Prostate gland (tissue), 2 donors: ENCODE measurements around the gene SRD5A1. TPM values are rescaled to one million over a fixed set of nuclear protein-coding genes. Genes with fewer than 3 reads are reported as not detected.

ENCODE experiments used
- DNase-seq: peaks from one replicate; pipeline ENCODE4 v3.0.0-alpha.2; 2019; ENCODE audit warnings: low spot score
- H3K27ac ChIP-seq, 2 donors: fragments of 200-600 bp; sonication (generic); 2 replicates each; pipeline ENCODE4 v1.5.1; 2017 to 2019
- H3K27me3 ChIP-seq: fragments of 200-600 bp; sonication (generic); replicated peaks from 2 replicates; pipeline ENCODE4 v1.5.1; 2019; ENCODE audit not compliant: insufficient read depth
- H3K36me3 ChIP-seq, 2 donors: fragments of 200-600 bp; sonication (generic); 1 replicate in 1 of 2; 2 replicates in 1 of 2; pipeline versions ENCODE4 v1.5.1 to v1.8.1; 2017 to 2019
- H3K4me1 ChIP-seq: fragments of 200-600 bp; sonication (generic); replicated peaks from 2 replicates; pipeline ENCODE4 v1.5.1; 2019
- H3K4me3 ChIP-seq, 2 donors: fragments of 200-600 bp; sonication (generic); 2 replicates each; pipeline ENCODE4 v1.5.1; 2017 to 2019
- H3K9me3 ChIP-seq: fragments of 200-600 bp; sonication (generic); 2 replicates; pipeline ENCODE4 v1.5.1; 2017
- CTCF ChIP-seq, 4 experiments: fragments of 200-600 bp in 2 of 4; fragments of 450-650 bp in 2 of 4; sonication (generic) in 2 of 4; IDR thresholded peaks; 1 replicate in 3 of 4; 2 replicates in 1 of 4; pipeline ENCODE4 v1.5.1; 2016 to 2019; ENCODE audit warnings: antibody characterized with exemption in 4 of 4, mild to moderate bottlenecking in 2 of 4, moderate library complexity in 2 of 4
- POLR2A ChIP-seq: fragments of 450-650 bp; IDR thresholded peaks from one replicate; pipeline ENCODE4 v1.6.1; 2016; ENCODE audit warnings: antibody characterized with exemption, mild to moderate bottlenecking
- POLR2AphosphoS5 ChIP-seq: sonication (generic); formaldehyde crosslinking; IDR thresholded peaks from one replicate; pipeline ENCODE4 v1.6.1; 2017; ENCODE audit warnings: antibody characterized with exemption
- WGBS: methylation state at CpG from one replicate; pipeline ENCODE4 v1.1.5; 2018; 5-methylcytosine and 5-hydroxymethylcytosine counted together
- intact Hi-C: fragments of 100-400 bp; cut with DNase I; formaldehyde crosslinking; loops from one replicate; pipeline ENCODE4 v1.14.2; 2022
- total RNA-seq, 2 donors: library from RNA; depleted of rRNA; stranded (reverse); fragments of >200 nt; gene quantifications; one replicate each; pipeline ENCODE4 v1.1.0, GENCODE V29; 2016

Gene SRD5A1
- total RNA-seq, 2 donors from 2014 or later: 9.4 to 29.3 TPM

GRCh38 chr5:6673031-6673430 is 39.8 kb downstream of the SRD5A1 start:
- no peaks in the 10 kb centered on the region for H3K36me3 ChIP-seq
- no peak overlapping the region for H3K27ac ChIP-seq
- intact Hi-C loops: no loop called here
- H3K4me1 ChIP-seq: no peaks in the 10 kb centered on the region
- WGBS: 75% methylated on average over 5 of the region's 5 CpGs
- H3K27me3 ChIP-seq: no peaks in the 10 kb centered on the region
- H3K4me3 ChIP-seq: no peak overlapping the region
- TF ChIP-seq POLR2A (no peak), CTCF (IDR thresholded peaks at IDR 0.05) (no peak), POLR2AphosphoS5 (no peak)
- no peak for DNase-seq
- H3K9me3 ChIP-seq: no peaks in the 10 kb centered on the region

- TF ChIP-seq CTCF (IDR thresholded peaks at IDR 0.05): no peak
- no peak for TF ChIP-seq POLR2AphosphoS5
- TF ChIP-seq POLR2A: no peak
- H3K4me1 ChIP-seq: no peaks in the 10 kb centered on the region
- H3K27ac ChIP-seq: no peak overlapping the region
- intact Hi-C loops: no loop called here
- H3K9me3 ChIP-seq: no peaks in the 10 kb centered on the region
- no peaks in the 10 kb centered on the region for H3K36me3 ChIP-seq
- DNase-seq: no peak
- H3K27me3 ChIP-seq: no peaks in the 10 kb centered on the region
- 95% methylated on average over 1 of the region's 1 CpG for WGBS
- no peak overlapping the region for H3K4me3 ChIP-seq
These were observed 40.7 kb downstream of the SRD5A1 start for GRCh38 chr5:6673963-6674362.

GRCh38 chr5:6674421-6674820 is 41.2 kb downstream of the SRD5A1 start:
- DNase-seq: no peak
- 96% methylated on average over 3 of the region's 3 CpGs for WGBS
- TF ChIP-seq POLR2A: no peak
- no peak for TF ChIP-seq POLR2AphosphoS5
- TF ChIP-seq CTCF (IDR thresholded peaks at IDR 0.05): no peak
- H3K27me3 ChIP-seq: no peaks in the 10 kb centered on the region
- intact Hi-C loops: no loop called here
- H3K36me3 ChIP-seq: no peaks in the 10 kb centered on the region
- no peaks in the 10 kb centered on the region for H3K9me3 ChIP-seq
- no peak overlapping the region for H3K27ac ChIP-seq
- H3K4me1 ChIP-seq: no peaks in the 10 kb centered on the region
- H3K4me3 ChIP-seq: no peak overlapping the region

GRCh38 chr5:6674886-6675285 is 41.6 kb downstream of the SRD5A1 start:
- WGBS: 94% methylated on average over 10 of the region's 10 CpGs
- Histone ChIP-seq H3K36me3 (no peaks in the 10 kb centered on the region), H3K4me1 (no peaks in the 10 kb centered on the region), H3K27me3 (no peaks in the 10 kb centered on the region), H3K9me3 (no peaks in the 10 kb centered on the region), H3K4me3 (no peak overlapping the region), H3K27ac (no peak overlapping the region)
- intact Hi-C loops: no loop called here
- TF ChIP-seq POLR2AphosphoS5 (no peak), POLR2A (no peak), CTCF (IDR thresholded peaks at IDR 0.05) (no peak)
- no peak for DNase-seq

- Histone ChIP-seq H3K9me3 (no peaks in the 10 kb centered on the region), H3K27ac (no peak overlapping the region), H3K27me3 (no peaks in the 10 kb centered on the region), H3K36me3 (no peaks in the 10 kb centered on the region), H3K4me1 (no peaks in the 10 kb centered on the region), H3K4me3 (no peak overlapping the region)
- TF ChIP-seq CTCF (IDR thresholded peaks at IDR 0.05) (no peak), POLR2AphosphoS5 (no peak), POLR2A (no peak)
- no peak for DNase-seq
- WGBS: 86% methylated on average over 5 of the region's 5 CpGs
- intact Hi-C loops: no loop called here
These were observed 42.7 kb downstream of the SRD5A1 start for GRCh38 chr5:6675784-6676491.
